ENCODE measurements around the gene PEX6.

DNA sequence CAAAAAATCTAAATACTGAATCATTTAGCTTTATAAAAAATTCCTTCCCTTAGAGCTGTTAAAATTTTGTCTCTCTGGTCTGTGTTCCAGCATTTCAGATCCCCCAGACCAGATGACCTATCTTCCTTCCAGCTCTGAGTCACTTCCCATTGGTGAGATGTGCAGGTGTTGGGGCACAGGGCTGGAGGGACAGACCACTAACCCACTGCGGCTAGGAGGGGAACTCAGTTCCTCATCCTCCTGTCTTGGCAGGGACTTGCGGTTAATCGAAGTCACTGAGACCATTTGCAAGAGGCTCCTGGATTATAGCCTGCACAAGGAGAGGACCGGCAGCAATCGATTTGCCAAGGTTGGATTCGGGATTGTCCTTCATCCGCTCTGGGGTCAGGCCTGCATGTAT lies 43.7 kb downstream of the PEX6 start:
- TF ChIP-seq GATA3 (IDR thresholded peaks at IDR 0.05; ENCODE audit: low read depth, low read length) (no peak), GATA2 (IDR thresholded peaks at IDR 0.05; ENCODE audit: low read depth, low read length) (no peak)
